ENCODE results near the gene YPEL2. TPM values are rescaled to one million over a fixed set of nuclear protein-coding genes. Genes with fewer than 3 reads are reported as not detected.

The YPEL2 gene
- total and polyA plus RNA-seq, 9 donors: 6.6 to 28.1 (median 10.6) TPM

GRCh38 chr17:59337741-59338299, 6.4 kb downstream of the YPEL2 start:
- no peak for TF ChIP-seq CTCF (IDR thresholded peaks at IDR 0.05)
- TF ChIP-seq POLR2A (IDR thresholded peaks at IDR 0.05): no peak
- TF ChIP-seq EP300 (IDR thresholded peaks at IDR 0.05): no peak
- no peaks in the 10 kb centered on the region for H3K9me3 ChIP-seq
- H3K36me3 ChIP-seq: no peaks in the 10 kb centered on the region
- no peak overlapping the region for H3K4me3 ChIP-seq
- H3K4me1 ChIP-seq (ENCODE audit: insufficient read depth): peaks cover 9% of the 10 kb centered on the region
- 90 to 93% (median 92%) methylated on average over 5 of the region's 5 CpGs for WGBS, 3 donors
- H3K27me3 ChIP-seq: no peaks in the 10 kb centered on the region
- no peak for DNase-seq
- no peak overlapping the region for H3K27ac ChIP-seq
- intact Hi-C loops (cut with DNase I): no loop called here

DNA sequence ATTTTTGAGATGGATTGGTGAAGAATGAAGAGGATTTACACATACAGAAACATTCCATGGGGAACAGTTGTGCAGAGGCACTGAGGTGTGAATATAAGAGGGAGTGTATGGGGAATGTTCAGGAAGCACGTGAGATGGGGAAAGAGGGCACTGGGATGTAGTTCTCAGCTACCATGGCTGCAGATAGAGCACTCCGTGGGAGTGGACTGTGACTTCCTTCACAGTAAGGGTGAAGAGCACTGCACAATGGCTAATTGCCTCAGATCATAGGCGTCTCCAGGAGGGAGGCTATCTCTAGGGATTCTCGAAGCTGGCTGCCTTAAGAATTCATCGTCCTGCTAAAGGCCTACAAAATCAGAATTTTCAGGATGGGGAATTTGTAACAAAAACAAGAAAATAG, 7.0 kb downstream of the YPEL2 start:
- peaks cover 5% of the 10 kb centered on the region for H3K4me1 ChIP-seq (ENCODE audit: insufficient read depth)
- no peak for TF ChIP-seq CTCF (IDR thresholded peaks at IDR 0.05)
- no peak for TF ChIP-seq POLR2A (IDR thresholded peaks at IDR 0.05)
- no peak for TF ChIP-seq EP300 (IDR thresholded peaks at IDR 0.05)
- no peak for DNase-seq

GRCh38 chr17:59341922-59342321, 10.5 kb downstream of the YPEL2 start:
- Histone ChIP-seq H3K9me3 (no peaks in the 10 kb centered on the region), H3K4me1 (ENCODE audit: insufficient read depth) (peaks cover 5% of the 10 kb centered on the region), H3K4me3 (no peak overlapping the region), H3K36me3 (no peaks in the 10 kb centered on the region), H3K27ac (no peak overlapping the region), H3K27me3 (no peaks in the 10 kb centered on the region)
- no peak for TF ChIP-seq CTCF (IDR thresholded peaks at IDR 0.05)
- TF ChIP-seq POLR2A (IDR thresholded peaks at IDR 0.05): no peak
- no peak for TF ChIP-seq EP300 (IDR thresholded peaks at IDR 0.05)
- no peak for DNase-seq
- intact Hi-C loops (cut with DNase I): no loop called here
- WGBS, 3 donors: 94 to 96% (median 95%) methylated on average over 3 of the region's 3 CpGs

More for the DNA sequence above, 7.0 kb downstream of the YPEL2 start:
- H3K9me3 ChIP-seq: no peaks in the 10 kb centered on the region
- H3K27me3 ChIP-seq: no peaks in the 10 kb centered on the region
- no peak overlapping the region for H3K27ac ChIP-seq
- H3K36me3 ChIP-seq: no peaks in the 10 kb centered on the region
- H3K4me3 ChIP-seq: no peak overlapping the region
- WGBS, 3 donors: 68 to 72% (median 69%) methylated on average over 5 of the region's 5 CpGs
- intact Hi-C loops (cut with DNase I): no loop called here

DNA sequence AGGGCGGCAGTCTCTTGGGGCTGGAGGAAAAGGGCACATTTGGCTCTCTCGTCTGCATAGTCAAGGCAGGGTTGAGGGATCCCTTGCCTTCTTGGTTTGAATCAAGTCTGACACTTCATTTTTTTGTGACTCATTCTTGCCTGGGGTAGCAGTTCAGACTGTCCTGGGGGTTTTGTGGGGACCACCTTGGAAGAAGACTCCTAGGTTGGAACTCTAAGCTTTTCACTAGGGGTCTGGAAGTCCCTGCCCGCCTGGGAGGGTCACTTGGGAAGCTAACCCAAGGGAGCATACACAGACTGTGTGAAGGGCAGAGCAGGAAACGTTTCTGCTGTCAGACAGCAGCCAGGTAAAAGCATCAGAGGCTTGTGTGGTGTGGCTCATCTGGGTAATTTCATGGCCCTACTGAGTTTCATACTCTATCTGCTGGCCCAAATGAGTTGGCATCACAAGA, 11.3 kb downstream of the YPEL2 start:
- no peak for TF ChIP-seq CTCF (IDR thresholded peaks at IDR 0.05)
- TF ChIP-seq EP300 (IDR thresholded peaks at IDR 0.05): no peak
- no peak for TF ChIP-seq POLR2A (IDR thresholded peaks at IDR 0.05)
- DNase-seq: no peak
- H3K4me3 ChIP-seq: no peak overlapping the region
- H3K27me3 ChIP-seq: no peaks in the 10 kb centered on the region
- peaks cover 5% of the 10 kb centered on the region for H3K4me1 ChIP-seq (ENCODE audit: insufficient read depth)
- 78 to 81% (median 79%) methylated on average over 4 of the region's 4 CpGs for WGBS, 3 donors
- intact Hi-C loops (cut with DNase I): no loop called here
- H3K9me3 ChIP-seq: no peaks in the 10 kb centered on the region
- no peaks in the 10 kb centered on the region for H3K36me3 ChIP-seq
- H3K27ac ChIP-seq: no peak overlapping the region
